Activated CD4-positive, alpha-beta T cell treated with anti-CD3 and anti-CD28 coated beads, Interleukin-2, amount 50 U/mL, for 4 hours (primary cell): ENCODE results near the gene MIA2.
"Not testable (repeated sequence)": the region's sequence is repeated elsewhere in the genome, so short reads cannot be mapped to it uniquely, and the experiment has no call there.

Source experiments
- DNase-seq, 2 experiments: peaks; one replicate each; pipeline ENCODE4 v3.0.0-alpha.2; 2020

Gene MIA2

GRCh38 chr14:39233680-39234326, at the start of gene MIA2:
Gene MIA2, plus strand, starts transcription at chr14:39233915. Its CDS starts 200 bp downstream, at chr14:39234115.
- DNase-seq, result no peak

- no peak for DNase-seq
These were observed 49.0 kb upstream of the MIA2 start for GRCh38 chr14:39184628-39185255.

- no peak for DNase-seq
These were observed 48.3 kb upstream of the MIA2 start for GRCh38 chr14:39185256-39186049.

- no peak for DNase-seq
These were observed 46.7 kb upstream of the MIA2 start for GRCh38 chr14:39186941-39187525.

- no peak for DNase-seq
These were observed 29.8 kb upstream of the MIA2 start for GRCh38 chr14:39203659-39204606.

GRCh38 chr14:39207430-39207829, 26.3 kb upstream of the MIA2 start:
- DNase-seq, result not testable (repeated sequence)

GRCh38 chr14:39211109-39211741, 22.5 kb upstream of the MIA2 start:
- no peak for DNase-seq

- DNase-seq, result no peak
These were observed 21.7 kb upstream of the MIA2 start for GRCh38 chr14:39212034-39212433.

- DNase-seq, result no peak
These were observed 21.0 kb upstream of the MIA2 start for GRCh38 chr14:39212693-39213092.

GRCh38 chr14:39217214-39217879, 16.4 kb upstream of the MIA2 start:
- no peak for DNase-seq

- DNase-seq, result no peak
These were observed 15.4 kb upstream of the MIA2 start for GRCh38 chr14:39218171-39218769.

- DNase-seq, result no peak
These were observed 14.6 kb upstream of the MIA2 start for GRCh38 chr14:39219075-39219499.

- not testable (repeated sequence) for DNase-seq
These were observed 13.2 kb upstream of the MIA2 start for GRCh38 chr14:39220473-39220872.

GRCh38 chr14:39228044-39228443, 5.7 kb upstream of the MIA2 start:
- DNase-seq, result no peak

GRCh38 chr14:39228509-39229221, 5.0 kb upstream of the MIA2 start:
- peak in 1 of 2 experiments; percentile 7 for DNase-seq

- DNase-seq, result peak; percentile 11 to 21
These were observed 4.5 kb upstream of the MIA2 start for GRCh38 chr14:39229222-39229543.

GRCh38 chr14:39229601-39230110, 4.1 kb upstream of the MIA2 start:
- no peak for DNase-seq

GRCh38 chr14:39230416-39231035, 3.2 kb upstream of the MIA2 start:
- DNase-seq, result no peak

GRCh38 chr14:39231751-39232553, 1.8 kb upstream of the MIA2 start:
- DNase-seq, result peak in 1 of 2 experiments; percentile 17
